Cerebellar nuclear complex (tissue), 1 donor: ENCODE data around the gene DNAJC2.

ENCODE experiments used
- DNase-seq, 2 experiments: peaks; one replicate each; lab custom pipeline; 2025; lab: John Stamatoyannopoulos, UW

The DNAJC2 gene

GRCh38 chr7:103344453-103345149 is at the start of gene DNAJC2:
TSS of gene DNAJC2 (minus strand) at chr7:103344767. CDS start at chr7:103344622, 145 bp downstream.
- peak; percentile 27 to 35 for DNase-seq

DNA sequence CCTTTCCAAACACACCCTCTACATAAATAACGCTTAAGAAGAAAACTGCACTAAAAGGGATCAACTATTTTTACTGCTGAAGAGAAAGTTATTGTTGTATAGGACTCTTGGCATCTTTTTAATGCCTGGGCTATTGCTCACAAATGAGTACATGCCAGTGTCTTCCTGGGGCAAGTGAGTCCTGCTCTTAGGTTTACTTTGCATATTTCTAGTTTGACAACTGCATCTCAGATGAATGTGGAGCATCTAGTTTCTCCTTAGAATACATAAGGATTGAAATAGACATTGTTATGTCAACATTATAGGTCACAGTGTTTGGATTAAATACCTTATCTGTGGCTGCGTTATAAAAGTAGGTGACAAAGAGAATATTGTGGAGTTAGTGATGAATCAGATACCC is 47.4 kb upstream of the DNAJC2 start:
- DNase-seq, result no peak

GRCh38 chr7:103391150-103391549 is 46.6 kb upstream of the DNAJC2 start:
- DNase-seq, result no peak

- DNase-seq, result no peak
Observed at GRCh38 chr7:103389263-103389662, 44.7 kb upstream of the DNAJC2 start.

- no peak for DNase-seq
Observed at GRCh38 chr7:103388469-103389140, 44.0 kb upstream of the DNAJC2 start.

DNA sequence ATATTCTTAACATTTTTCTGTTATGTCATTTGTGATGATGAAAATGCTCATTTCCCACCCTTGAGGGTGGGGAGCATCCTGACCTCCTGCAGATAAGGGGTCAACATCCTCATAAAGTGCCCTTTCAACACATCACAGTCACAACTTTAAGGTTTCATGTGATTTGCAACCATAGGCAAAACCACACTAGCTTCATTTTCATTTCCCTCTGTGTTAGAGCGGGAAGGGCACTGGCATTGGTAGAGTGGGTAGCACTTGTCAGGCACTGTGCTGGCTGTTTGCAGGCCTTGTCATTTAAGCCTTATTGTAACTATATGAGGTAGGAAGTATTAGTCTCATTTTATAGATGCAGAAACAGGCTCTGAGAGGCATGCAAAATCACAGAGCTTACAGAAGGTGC is 42.7 kb upstream of the DNAJC2 start:
- DNase-seq, result no peak

DNA sequence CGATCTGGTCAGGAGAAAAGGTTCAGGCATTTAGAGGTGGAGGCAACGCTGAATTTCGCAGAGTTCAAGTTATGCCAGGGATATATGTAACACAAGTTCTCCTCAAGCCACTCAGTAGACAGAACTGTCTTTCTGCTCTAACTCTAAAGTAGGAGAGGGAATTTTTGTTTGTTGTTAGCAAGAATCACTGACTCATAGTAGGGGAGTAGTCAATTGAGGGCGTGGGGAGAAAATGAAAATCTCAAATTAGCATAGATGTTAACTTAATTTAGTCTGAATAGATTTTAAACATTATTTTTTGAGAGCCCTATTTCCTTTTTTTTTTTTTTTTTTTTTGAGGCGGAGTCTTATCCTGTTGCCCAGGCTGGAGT is 37.5 kb upstream of the DNAJC2 start:
- DNase-seq, result no peak

- no peak for DNase-seq
Observed at GRCh38 chr7:103381280-103382031, 36.9 kb upstream of the DNAJC2 start.

DNA sequence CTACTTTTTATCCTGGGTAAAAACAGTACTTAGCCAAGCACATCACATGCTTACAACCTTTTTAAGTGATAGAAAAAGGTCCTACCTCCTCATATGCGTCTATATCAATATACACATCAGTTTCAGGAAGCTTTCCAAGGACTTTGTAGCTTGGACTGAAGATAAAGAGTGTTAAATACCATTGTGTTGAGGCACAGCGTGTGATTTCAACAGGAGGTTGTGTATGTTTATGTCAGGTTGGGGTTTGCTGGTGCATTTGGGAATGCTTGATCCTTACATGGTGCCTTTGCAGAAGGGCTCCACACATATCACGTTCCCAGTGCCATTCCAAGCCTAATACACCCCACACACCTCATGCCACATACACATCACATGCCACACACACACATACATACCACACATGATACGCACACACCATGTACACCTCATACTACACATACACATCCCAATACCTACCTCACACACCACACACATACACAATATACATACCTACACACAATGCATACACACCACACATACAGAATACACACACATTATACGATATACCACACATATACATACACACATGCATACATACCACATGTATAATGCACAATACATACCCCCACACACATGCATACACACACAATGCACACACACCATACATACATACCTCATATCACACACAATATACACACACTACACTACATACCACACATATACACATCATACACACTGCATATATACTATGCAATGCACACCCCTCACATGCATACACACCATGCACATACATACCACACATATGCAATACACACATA is 36.0 kb upstream of the DNAJC2 start:
- no peak for DNase-seq

- no peak for DNase-seq
Observed at GRCh38 chr7:103379270-103379975, 34.9 kb upstream of the DNAJC2 start.

- no peak for DNase-seq
Observed at GRCh38 chr7:103373866-103374643, 29.5 kb upstream of the DNAJC2 start.

DNA sequence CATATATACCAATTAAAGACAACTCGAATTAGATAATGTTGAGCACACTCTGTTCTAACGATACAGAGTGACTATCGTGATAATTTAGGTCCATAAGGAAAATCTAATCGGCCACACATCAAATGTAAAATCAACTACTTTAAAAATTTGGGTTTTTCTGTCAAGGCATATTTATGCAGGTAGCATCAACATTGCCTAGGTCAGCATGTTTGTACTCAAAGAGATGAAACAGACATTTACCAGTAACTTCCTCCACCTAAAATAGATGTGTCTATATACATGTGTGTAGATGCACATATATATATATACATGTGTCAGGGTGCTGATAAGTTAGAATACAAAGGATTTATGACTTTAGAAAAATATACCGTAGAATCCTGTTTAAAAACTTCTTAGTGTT is 24.9 kb upstream of the DNAJC2 start:
- no peak for DNase-seq

DNA sequence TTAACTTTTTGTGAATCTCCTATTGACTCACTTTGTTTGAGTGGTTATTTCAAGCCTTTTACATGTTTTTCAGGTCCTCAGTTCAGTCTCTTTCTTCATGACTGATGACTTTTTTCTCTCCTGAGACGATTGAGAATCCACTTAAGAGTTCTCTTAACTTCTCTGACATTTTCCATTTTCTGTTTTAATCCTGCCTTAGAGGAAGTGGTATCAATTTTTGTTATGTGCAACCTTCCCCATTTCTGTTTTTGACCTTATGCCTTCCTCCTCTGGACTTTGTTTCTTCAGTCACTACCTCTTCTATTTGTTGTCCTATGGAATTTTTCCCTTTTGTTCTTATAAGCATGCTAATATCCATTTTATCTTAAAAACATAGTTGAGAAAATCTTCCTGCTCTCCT is 5.2 kb upstream of the DNAJC2 start:
- DNase-seq, result no peak

DNA sequence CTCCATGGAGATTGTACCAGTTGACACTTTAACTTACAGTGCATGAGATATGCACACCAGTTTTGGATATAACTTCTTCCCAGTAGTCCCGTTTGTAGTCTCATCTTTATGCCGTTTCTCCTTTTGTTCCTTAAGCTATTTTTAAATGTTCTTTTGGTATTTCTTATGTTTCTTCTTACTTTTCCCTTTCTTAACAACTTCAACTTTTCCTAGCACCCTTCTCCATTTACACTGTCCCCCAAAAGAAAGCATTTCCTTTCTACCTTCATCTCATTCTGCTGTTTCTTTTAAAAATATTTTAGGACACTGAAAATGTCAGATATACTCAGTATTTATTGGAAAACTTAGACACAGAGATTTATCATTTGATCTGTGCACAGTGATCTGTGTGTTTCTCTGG is 4.4 kb upstream of the DNAJC2 start:
- DNase-seq, result no peak

DNA sequence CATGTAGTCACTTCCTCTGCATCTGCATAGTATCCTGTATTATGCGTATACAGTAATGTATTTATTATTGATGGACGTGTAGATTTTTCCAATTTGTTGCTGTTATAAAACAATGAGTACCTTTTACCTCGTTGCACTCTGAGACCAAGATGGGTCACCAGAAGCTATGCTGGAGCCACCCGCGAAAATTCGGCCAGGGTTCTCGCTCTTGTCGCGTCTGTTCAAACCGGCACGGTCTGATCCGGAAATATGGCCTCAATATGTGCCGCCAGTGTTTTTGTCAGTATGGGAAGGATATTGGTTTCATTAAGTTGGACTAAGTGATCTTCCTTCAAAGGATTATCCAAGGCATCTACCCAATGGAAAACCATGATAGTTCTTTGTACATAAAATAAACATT is 3.9 kb upstream of the DNAJC2 start:
- no peak for DNase-seq

GRCh38 chr7:103347507-103348267 is 3.1 kb upstream of the DNAJC2 start, which contains the start of gene PSMC2:
TSS of gene PSMC2 (plus strand) at chr7:103347643. CDS start at chr7:103347712, 69 bp downstream.
- peak; percentile 5 to 54 for DNase-seq

GRCh38 chr7:103346396-103346795 is 1.8 kb upstream of the DNAJC2 start:
- DNase-seq, result no peak

DNA sequence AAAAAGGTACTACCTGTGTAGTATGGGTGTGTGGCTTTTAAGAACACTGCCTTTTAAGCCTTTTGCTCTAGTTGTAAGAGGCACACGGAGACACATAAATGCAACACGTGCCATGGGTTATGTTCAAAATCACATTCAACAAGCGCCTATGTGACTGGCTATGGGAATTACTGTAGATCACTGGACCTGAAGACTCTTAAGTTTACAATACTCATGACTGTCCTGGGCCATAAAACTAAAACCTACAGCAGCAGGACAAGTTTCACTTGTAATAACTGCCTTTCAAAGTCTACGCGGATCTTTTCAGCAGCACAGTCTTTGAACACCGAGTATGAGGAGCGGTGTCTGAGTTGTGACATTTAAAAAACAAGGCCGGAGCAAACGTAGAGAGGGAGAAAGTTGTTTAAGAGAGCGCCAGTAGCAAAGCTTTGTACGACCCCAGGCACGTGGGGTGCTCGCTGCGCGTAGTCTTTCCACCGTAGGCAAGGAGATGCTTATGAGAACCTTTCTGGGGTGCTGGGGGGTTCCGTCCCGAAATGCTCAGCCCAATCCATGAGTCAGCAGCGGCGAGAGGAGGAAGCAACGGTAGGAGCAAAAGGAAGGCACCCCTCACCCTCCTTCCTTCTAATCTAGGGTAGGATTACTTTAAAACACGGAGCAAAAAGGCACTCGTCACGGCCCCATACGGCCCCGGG is 662 bp downstream of the DNAJC2 start:
- no peak for DNase-seq

DNA sequence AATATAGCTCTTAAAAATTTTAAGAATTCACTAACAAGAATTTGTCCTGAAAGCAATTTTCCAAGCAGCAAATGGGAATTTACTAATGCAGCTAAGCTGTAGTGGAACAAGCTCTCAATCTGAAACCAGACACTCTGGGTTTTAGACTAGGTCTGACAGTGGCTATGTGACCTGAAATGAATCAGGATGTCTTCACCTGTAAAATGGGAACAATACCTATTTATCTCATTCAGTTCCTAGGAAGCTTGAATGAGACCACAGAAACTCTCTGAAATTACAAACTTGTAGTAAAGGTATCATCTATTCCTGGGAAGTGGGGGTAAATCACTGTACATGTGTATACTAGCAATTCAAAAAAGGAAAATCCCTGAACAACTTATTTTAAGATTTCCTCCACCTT is 1.2 kb downstream of the DNAJC2 start:
- no peak for DNase-seq
